ENCODE measurements around the gene SCAI.
A peak's percentile ranks its signal among the peaks of the same experiment; 100 is the strongest.

The SCAI gene

GRCh38 chr9:125142560-125143376, 560 bp downstream of the SCAI start:
- TF ChIP-seq CTCF (IDR thresholded peaks at IDR 0.05; ENCODE audit: poor library complexity, severe bottlenecking), result no peak
- ATAC-seq (ENCODE audit: low read depth) (no peak; the same call in 2 of the 3 replicates), DNase-seq (ENCODE audit: low spot score) (no peak)
- no peaks in the 10 kb centered on the region for H3K4me1 ChIP-seq (ENCODE audit: insufficient read depth, poor library complexity, severe bottlenecking)
- no peaks in the 10 kb centered on the region for H3K9me3 ChIP-seq (ENCODE audit: severe bottlenecking)
- peak overlapping the region; percentile 22 for H3K27ac ChIP-seq (ENCODE audit: poor library complexity, severe bottlenecking)
- peak overlapping the region; percentile 27 for H3K4me3 ChIP-seq (ENCODE audit: severe bottlenecking)
- no peaks in the 10 kb centered on the region for H3K27me3 ChIP-seq (ENCODE audit: insufficient read depth, poor library complexity, severe bottlenecking)
- peaks cover 15% of the 10 kb centered on the region for H3K36me3 ChIP-seq (ENCODE audit: low read depth)

DNA sequence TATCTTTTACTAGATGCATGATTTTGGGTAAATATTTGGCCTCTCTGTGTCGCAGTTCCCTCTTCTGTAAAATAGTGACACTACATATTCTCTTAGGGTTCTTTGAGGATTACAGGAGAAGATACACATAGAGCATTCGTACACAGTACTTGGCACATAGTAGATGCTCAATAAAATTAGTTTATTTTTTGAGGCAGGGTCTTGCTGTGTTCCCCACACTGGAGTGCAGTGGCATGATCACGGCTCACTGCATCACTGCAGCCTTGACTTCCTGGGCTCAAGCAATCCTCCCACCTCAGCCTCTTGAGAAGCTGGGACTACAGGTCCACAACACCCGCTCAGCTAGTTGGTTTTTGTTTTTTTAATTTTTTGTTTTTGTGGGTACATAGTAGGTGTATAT, 1.6 kb downstream of the SCAI start:
- ATAC-seq (ENCODE audit: low read depth) (no peak), DNase-seq (ENCODE audit: low spot score) (no peak)
- Histone ChIP-seq H3K36me3 (ENCODE audit: low read depth) (peaks cover 15% of the 10 kb centered on the region), H3K27ac (ENCODE audit: poor library complexity, severe bottlenecking) (no peak overlapping the region), H3K9me3 (ENCODE audit: severe bottlenecking) (no peaks in the 10 kb centered on the region), H3K4me3 (ENCODE audit: severe bottlenecking) (no peak overlapping the region), H3K27me3 (ENCODE audit: insufficient read depth, poor library complexity, severe bottlenecking) (no peaks in the 10 kb centered on the region), H3K4me1 (ENCODE audit: insufficient read depth, poor library complexity, severe bottlenecking) (no peaks in the 10 kb centered on the region)
- no peak for TF ChIP-seq CTCF (IDR thresholded peaks at IDR 0.05; ENCODE audit: poor library complexity, severe bottlenecking)

GRCh38 chr9:125141251-125141650, 2.1 kb downstream of the SCAI start:
- DNase-seq (ENCODE audit: low spot score), result no peak
- Histone ChIP-seq H3K36me3 (ENCODE audit: low read depth) (peaks cover 15% of the 10 kb centered on the region), H3K9me3 (ENCODE audit: severe bottlenecking) (no peaks in the 10 kb centered on the region), H3K4me3 (ENCODE audit: severe bottlenecking) (no peak overlapping the region), H3K4me1 (ENCODE audit: insufficient read depth, poor library complexity, severe bottlenecking) (no peaks in the 10 kb centered on the region), H3K27ac (ENCODE audit: poor library complexity, severe bottlenecking) (no peak overlapping the region), H3K27me3 (ENCODE audit: insufficient read depth, poor library complexity, severe bottlenecking) (no peaks in the 10 kb centered on the region)
- ATAC-seq (ENCODE audit: low read depth), result no peak
- TF ChIP-seq CTCF (IDR thresholded peaks at IDR 0.05; ENCODE audit: poor library complexity, severe bottlenecking), result no peak

DNA sequence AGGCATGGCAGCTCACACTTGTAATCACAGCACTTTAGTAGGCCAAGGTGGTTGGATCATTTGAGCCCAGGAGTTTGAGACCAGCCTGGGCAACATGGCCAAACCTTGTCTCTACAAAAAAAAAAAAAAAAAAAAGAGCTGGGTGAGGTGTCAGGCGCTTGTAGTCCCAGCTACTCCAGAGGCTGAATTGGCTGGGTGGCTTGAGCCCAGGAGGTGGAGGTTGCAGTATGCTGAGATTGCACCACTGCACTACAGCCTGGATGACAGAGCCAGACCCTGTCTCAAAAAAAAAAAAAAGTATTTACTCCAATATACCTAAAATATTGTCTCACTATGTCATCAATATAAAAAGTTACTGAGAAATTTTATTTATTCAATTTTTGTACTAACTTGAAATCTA, 2.8 kb downstream of the SCAI start:
- Histone ChIP-seq H3K27ac (ENCODE audit: poor library complexity, severe bottlenecking) (no peak overlapping the region), H3K27me3 (ENCODE audit: insufficient read depth, poor library complexity, severe bottlenecking) (no peaks in the 10 kb centered on the region), H3K36me3 (ENCODE audit: low read depth) (peaks cover 15% of the 10 kb centered on the region), H3K4me3 (ENCODE audit: severe bottlenecking) (no peak overlapping the region), H3K9me3 (ENCODE audit: severe bottlenecking) (no peaks in the 10 kb centered on the region), H3K4me1 (ENCODE audit: insufficient read depth, poor library complexity, severe bottlenecking) (no peaks in the 10 kb centered on the region)
- DNase-seq (ENCODE audit: low spot score) (no peak), ATAC-seq (ENCODE audit: low read depth) (no peak)
- no peak for TF ChIP-seq CTCF (IDR thresholded peaks at IDR 0.05; ENCODE audit: poor library complexity, severe bottlenecking)

DNA sequence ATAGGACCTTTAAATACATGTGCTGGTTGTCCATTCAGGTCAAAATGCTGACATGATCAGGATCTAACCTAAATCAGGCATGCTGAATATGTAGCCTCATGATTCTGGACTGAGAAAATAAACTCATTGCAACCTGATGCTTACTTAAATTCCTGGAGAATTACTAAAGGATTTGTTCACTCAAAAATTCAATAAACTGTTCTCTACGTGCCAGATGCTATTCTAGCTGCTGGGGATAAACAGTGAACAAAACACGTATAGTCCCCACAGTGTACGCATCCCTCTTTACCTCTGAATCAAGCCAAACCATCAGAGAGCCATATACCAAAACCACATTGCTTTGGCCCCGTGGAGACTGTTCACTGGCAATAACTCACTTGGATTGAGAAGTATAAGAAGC, 6.1 kb downstream of the SCAI start:
- H3K4me3 ChIP-seq (ENCODE audit: severe bottlenecking), result no peak overlapping the region
- ATAC-seq (ENCODE audit: low read depth), result no peak

More for the DNA sequence above, 6.1 kb downstream of the SCAI start:
- Histone ChIP-seq H3K27me3 (ENCODE audit: insufficient read depth, poor library complexity, severe bottlenecking) (no peaks in the 10 kb centered on the region), H3K9me3 (ENCODE audit: severe bottlenecking) (no peaks in the 10 kb centered on the region), H3K4me1 (ENCODE audit: insufficient read depth, poor library complexity, severe bottlenecking) (no peaks in the 10 kb centered on the region), H3K36me3 (ENCODE audit: low read depth) (peaks cover 15% of the 10 kb centered on the region), H3K27ac (ENCODE audit: poor library complexity, severe bottlenecking) (no peak overlapping the region)
- TF ChIP-seq CTCF (IDR thresholded peaks at IDR 0.05; ENCODE audit: poor library complexity, severe bottlenecking), result no peak
- DNase-seq (ENCODE audit: low spot score), result no peak

All from RWPE2 (cell line).